GM19455 (cell line): ENCODE data around the gene MTPN.

ENCODE experiments used
- ATAC-seq: cut with Tn5 transposase; IDR thresholded peaks from one replicate; pipeline ENCODE4 v1.9.1; 2021; ENCODE audit not compliant: unreplicated experiment

The MTPN gene

DNA sequence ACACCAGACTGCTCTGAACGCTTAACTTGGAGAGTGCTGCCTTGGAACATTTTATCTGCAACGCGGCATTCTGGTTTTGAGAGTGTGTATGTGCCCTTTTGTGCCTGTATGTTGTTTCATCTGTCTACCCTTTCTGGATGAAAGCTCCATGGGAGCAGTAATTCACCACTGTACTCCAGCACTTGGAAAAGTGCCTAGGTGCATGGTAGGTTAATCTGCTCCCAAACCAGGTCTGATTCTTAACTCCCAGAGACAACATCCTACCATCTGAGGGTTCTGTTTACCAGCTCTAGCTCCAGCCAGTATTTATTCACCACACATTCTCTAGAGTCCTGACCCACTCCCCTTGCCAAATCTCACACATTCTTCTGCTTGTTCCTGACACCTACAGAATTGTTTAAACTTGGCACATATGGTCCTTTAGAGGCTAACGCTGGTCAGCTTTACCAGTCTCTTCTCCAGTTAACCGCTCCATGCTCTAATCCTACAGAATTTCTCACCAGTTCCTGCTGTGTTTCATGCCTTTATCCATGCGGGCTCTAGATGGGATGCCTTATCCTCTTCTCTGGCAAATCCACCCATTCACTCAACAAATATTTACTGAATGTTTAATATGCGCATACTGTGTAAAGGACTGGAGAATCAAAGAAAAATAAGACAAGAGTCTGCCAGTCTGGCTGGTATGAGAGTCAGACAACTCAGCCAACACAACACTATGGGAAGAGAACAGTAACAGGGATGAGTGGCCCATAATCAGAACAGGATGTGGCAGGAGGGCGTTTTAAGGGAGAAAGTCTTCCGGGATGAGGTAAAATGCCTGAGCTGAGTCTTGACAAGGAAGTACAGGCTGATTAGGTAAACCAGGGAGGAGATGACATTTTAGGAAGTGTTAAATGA is 46.3 kb downstream of the MTPN start:
- ATAC-seq, result no peak

DNA sequence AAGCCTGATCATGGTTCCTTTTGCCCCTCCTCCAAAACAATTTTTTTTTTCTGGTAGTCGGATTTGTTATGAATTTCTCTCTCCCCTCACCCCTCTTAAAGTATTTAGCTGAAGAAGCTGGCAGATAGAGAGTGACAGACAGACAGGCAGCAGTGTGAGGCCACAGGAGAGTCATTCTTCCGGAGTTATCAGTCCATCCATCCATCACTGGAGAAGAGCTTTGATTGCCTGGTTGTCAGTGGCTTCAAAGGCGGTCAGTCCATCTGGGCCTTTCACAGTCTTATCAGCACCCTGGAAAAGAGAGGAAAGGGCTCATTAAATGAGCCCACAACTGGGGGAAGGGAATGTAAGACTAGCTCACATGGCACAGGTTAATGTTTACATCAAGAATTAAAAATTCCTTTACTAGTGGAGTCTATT is 47.4 kb downstream of the MTPN start:
- ATAC-seq, result no peak

DNA sequence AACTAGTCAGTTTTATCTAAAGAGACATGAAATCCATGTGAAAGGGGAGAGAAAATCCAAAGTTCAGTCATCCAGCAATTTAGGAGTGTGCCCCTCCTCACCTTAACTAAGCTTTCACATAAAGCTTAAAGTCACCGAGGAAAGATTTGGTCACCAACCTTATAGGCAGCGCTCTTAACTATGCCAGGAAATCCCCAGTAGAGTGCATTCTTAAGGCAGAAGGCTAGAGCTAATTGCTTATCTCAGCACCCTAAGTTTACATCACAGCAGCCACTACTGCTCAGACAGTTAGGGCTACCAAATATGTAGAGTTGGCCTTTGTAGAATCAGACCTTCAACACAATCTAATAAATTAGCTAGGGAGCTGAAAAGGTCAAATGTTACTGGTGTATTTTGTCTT is 47.9 kb downstream of the MTPN start:
- no peak for ATAC-seq

DNA sequence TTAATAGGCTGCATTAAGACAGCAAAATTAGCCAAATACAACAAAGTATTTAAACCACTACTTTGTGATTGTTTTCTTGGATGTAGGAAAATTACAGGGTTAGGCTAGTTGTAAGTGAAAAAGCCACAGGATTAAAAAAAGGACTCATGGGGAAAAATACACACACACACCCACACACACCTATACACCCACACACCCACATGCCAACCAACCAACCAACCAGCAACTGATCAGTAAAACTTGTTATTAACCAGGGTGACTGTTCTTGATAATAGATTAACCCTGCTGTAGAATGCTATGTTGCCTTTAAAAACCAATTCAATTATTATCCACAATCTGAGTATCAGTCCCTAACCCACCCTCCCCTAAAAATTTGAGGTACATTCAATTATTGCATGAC is 49.0 kb downstream of the MTPN start:
- no peak for ATAC-seq

DNA sequence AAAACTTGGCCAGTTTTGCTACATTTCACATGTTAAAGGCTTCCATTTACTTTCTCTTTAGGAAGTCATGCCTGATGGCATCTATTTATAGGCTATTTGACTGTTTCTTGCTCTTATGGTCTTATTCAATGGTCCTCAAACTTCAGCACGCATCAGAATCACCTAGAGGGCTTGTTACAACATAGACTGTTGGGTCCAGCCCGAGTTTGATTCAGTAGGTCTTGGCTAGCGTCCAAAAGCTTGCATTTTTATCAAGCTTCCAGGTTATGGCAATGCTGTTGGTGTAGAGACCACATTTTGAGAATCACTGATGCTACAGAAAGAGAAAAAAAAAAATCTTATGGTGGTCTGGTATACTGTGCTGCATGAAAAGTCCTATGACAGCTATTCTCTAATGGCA is 51.9 kb downstream of the MTPN start:
- ATAC-seq, result no peak

DNA sequence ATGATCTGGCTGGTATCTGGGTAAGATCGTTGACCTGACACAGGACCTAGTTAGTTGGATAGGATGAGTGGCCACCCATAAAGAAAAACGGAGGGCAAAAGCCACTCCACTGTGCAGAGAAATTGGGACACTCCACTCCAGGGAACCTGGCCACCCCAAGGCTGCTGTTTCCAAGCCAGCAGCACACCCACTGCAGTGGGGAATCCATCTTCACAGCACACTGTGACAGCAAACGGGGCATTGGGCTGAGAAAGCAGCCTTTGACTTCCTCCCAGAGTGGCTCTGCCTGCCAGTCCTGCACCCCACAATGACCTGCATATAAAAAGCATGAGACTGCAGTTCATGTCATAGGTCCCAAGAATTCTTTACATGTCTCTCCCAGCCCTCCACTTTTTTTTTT is 52.9 kb downstream of the MTPN start:
- no peak for ATAC-seq

DNA sequence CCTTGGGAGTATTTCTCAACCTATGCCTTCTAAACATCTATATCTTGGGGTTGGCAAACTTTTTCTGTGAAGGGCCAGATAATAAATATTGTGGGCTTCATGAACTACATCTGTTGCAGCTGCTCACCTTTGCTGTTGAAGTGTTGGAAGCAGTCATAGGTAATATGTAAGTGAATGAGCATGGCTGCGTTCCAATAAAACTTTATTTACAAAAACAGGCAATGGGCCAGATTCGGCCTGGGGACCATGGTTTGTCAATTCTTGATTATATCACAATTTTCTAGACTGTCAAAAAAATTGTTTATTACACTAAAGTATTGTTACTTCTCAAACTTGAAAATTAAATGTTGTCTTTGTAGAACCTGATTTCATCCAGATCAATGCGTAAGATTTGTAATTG is 54.9 kb downstream of the MTPN start:
- ATAC-seq, result no peak

DNA sequence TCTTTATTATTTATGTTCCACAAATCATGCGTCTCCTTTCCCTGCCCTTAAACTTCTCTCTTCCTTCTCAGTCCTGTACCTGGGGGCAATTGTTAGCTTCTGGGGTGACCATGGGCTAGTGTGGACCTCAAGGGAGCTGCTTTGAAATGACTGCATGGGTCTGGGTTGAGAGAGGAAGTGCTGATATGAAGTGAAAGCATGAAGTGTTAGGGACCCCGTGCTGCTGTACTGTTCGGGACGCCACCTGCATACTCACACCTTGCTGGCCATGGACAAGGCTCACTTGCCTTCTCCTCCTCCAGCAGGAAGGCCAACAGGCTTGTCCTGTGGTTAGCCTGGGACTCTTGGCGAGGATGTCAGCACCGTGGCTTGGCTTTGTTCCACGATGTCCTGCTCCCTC is 56.7 kb downstream of the MTPN start:
- ATAC-seq, result no peak

DNA sequence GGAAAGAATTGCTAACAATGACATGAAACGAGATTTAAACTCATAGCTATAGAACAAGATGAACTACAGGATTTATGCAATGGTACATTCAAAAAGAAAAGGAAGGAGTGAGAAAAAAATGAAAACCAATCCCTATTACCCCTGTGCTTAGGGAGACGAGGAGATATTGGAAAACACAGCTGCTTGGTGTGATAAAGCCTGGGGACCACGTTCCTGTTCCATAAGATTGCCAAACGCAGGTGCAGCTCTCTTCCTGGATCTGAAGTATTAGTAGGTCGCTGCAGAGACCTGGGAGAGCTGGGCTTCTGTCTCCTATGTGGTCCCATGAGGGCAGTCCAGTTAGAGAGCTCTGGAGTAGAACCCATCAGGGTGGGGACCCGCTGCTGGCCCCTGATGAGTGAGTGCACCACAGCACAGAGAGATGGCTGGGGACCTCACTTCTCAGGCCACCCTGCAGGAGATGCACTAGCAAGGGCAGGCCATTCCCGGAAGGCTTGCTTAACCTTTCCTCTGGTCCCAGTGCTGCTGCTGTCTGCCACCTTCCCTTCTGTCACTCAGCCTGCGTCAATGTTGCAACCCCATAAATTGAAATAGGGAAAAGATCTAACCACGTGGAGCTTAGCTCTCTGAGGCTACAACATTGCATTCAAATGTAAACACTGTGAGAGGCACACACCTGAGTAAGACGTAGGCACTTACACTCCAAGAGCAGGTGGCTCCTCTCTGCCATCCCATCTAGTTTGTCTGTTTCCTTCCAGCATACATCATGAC is 57.9 kb downstream of the MTPN start:
- ATAC-seq, result no peak

DNA sequence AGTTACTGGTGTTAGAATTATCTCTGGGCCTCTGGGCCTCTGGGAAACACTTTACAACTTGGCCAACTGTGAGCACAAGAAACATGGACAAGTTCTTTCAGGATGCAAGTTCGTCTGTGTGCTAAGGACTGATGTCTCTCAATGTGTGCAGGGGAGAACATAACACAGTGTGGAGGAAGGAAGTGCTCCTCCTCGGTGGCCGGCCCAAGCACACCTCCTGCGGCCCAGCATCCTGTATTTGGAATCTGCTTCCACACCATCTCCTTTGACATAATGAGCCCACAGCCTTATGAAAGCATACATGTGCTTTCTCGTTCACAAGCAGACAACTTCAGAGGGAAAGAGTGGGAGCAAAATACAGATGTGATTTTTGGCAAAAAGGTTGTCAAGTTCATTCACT is 59.0 kb downstream of the MTPN start:
- ATAC-seq, result no peak

DNA sequence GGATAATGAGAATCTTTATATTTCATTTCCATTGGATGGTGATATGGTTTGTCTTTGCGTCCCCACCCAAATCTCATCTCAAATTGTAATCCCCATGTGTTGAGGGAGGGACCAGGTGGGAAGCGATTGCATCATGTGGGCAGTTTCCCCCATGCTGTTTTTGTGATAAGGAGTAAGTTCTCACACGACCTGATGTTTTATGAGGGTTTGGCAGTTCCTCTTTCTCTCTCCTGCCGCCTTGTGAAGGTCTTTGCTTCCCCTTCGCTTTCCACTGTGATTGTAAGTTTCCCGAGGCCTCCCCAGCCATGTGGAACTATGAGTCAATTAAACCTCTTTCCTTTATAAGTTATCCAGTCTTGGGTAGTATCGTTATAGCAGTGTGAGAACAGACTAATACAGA is 59.4 kb downstream of the MTPN start:
- ATAC-seq, result no peak

DNA sequence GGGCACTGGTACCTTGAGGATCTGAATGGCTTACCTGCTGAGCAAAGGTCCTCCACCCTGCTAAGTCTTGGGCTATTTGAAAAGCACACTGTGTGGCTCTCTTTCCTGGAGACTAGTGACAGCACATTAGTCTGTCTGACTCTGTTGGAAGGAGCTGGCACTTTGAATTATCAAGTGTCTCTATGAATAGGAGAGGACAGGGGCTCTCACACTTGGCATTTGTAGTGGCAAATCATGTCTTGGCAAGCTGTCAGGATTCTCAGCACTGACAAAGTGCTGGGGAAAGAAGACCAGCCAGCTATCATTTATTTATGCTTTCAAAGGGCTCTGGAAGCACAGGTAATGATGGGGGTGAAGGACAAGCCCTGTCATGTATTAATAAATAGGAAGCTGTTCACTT is 62.8 kb downstream of the MTPN start:
- no peak for ATAC-seq

DNA sequence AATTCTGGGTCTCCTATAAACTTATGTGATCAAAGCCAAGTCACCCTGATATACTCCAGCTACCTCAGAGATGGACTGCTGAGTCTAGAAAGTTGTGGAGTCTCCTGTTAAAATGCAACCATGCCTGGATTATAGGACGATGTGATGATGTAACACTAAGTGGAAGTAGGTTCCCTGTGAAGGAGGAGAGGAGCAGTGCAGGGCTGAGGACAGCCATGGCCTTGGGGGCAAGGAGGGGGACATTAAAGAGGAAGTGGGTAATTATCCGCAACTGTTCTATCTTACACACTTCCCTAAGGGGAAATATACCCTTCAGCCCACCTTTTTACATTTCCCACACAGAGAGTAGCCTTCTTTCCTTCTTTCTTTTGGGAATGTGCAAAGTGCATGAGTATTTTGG is 63.8 kb downstream of the MTPN start:
- no peak for ATAC-seq

DNA sequence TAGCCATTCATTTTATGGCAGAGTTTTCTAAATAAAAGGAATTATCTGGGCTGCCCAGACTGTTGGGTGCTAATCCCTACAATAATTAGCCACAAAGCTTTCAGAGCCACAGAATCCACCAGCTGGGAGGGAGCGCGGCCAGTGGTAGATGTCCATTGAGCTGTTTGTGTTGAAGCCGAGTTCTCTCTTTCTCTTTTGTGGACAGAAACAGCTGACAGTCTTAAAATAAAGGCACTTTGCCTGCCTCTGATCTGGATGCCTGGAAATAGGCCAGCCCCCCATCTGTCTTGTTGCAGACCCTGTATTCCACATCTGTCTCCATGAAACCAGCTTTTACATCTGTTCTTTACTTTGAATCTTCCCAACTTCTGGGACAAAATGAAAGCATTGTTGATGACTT is 66.1 kb downstream of the MTPN start:
- no peak for ATAC-seq

DNA sequence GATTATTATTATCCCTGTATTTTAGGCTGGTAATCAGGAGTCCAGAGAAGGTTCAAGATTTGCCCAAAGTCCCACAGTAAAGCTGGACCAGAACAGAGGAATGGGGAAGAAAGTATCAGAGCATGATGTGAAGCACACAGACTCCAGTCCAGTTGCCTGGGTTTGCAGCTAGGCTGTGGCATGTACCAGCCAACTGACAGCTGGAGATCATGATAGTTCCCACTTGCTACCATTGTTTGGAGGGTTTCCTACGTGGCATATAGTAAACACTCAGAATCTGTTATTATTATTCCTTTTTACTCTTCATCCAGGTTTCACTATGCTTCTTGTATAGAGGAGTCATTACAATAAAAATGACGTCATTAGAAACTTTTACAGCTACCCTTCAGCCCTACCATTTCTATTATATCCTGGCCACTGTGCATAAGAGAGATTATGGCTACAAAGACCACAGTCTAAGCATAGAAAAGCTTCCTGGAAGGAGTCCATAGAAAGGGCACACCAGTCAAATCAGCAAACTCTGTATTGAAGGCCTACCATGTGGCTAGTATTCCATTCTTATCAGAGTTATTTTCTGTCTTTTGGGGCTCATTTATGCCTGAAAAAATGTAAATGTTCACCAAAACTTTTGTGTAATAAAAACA is 66.6 kb downstream of the MTPN start:
- ATAC-seq, result no peak

DNA sequence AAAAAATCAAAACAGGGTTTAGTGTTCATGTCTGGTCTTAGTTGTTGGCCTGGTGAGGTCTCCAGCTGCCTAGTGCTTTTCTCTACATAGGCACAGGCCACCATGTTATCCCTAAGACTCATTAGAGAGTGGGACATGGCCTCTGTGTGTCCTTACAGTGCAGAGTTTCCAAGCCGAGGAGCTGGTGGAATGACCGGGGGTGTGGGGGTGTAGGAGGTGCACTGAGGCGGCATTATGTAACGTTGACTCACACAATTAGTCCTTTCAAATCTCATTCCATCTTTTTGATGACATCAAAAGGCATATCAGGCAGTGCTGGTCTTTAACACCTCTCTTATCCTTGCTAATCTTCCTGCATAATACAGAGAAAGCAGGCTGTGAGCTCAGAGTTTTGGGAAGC is 71.3 kb downstream of the MTPN start:
- ATAC-seq, result no peak

DNA sequence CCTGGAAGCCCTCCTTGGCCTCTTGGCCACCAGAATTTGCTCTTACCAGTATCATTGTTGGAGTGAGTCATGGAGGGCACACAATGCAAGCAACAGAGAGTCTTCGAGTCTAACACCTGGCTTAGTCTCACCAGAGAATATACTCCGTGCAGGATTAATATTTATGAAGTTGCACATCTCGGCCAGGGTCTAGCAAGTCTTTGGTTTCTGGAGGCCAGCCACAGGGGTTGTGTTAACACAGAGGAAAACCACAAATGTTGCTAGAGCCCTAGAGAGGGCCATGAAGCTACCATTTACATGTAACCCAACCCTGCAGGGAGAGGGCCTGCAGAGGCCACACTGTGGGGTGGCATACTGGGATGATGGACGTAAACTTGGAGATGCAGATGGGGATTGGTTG is 71.8 kb downstream of the MTPN start:
- ATAC-seq, result no peak

DNA sequence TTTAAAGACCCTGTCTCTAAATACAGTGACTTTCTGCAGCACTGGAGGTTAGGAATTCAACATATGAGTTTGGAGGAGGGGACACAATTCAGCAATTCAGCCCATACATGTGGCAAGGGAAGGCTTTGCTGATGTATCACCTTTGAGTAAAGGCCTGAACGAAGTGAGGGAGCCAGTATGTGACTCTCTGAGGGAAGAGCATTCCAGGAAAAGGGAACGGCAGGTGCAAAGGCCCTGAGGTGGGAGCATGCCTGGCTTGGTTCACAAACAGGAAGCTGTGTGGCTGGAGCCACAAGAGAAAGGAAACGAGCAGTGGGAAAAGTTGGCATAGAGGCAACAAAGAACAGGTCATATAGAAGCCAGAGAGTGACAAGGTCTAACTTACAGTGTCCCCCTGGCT is 72.9 kb downstream of the MTPN start:
- ATAC-seq, result no peak

DNA sequence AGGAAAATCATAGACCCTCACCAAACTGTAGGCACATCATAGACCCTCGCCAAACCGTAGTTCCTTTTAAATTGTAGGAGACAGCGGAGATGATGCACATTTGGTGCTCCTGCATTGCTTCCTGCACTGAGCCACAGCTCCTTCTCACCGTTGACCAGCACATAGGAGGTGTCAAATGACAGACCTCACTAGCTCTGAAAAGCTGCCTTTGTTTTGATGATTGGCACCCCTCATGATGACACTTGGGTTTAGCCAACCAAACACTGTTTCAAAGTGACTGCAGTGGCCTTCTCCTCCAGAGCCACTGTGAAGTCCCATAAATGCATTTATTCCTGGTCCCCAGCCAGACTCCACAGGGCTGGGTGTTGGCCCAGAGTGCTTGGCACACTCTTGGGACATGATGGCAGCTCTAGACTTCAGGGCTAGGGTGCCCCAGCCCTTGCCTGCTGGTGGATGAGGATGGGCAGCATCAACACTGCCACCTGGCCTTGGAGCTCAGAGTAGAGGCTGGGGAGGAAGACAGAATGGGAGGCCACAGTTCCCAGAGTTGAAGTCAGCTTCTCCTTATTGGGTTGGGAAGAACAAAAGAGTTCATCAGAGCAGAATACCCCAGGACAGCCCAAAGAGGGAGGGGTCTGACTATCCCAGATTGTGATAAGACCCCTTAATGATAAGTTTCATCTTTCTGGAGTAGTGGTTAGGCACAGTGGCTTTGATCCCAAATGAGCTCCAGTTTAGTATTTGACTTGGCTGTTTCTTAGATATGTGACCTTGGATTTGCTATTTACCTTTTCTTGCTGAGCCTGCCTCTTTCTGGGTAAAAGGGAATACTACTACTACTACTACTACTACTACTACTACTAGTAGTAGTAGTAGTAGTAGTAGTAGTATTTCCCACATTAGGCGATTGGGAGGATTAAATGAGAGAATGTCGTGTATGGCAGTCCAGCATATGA is 75.3 kb downstream of the MTPN start:
- no peak for ATAC-seq

DNA sequence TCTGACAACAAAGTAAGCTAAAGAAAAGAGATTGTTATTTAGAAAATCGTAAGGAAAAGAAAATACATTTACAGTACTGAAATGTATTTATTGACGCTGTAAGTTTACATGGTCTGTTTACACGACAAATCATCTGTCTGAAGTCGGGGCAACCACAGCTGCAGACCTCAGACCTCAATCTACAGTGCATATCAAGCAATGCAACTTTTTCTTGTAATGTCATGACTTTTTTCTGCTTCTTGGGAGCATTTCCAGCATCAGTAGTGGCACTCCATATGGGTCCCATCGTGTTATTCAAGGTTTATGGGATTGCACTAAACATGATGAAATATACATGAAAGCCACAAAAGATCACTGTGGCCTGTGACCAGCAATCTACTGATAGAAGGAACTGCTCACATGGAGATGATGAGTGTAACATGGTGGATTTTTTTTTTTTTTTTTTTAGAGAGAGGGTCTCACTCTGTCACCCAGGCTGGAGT is 77.1 kb downstream of the MTPN start:
- ATAC-seq, result no peak
